PC-9 (cell line): ENCODE results near the gene MAFG. TPM values are rescaled to one million over a fixed set of nuclear protein-coding genes. Genes with fewer than 3 reads are reported as not detected.
A peak's percentile ranks its signal among the peaks of the same experiment; 100 is the strongest.

Experiments used
- BruUV-seq: library from RNA; stranded (reverse); fragments of 400-500 nt; replicated peaks from 2 replicates; lab custom pipeline; 2021; lab: Mats Ljungman, UMichigan
- CTCF ChIA-PET: fragments of 300-600 bp; sonication (Branson Sonifier 250); formaldehyde crosslinking; loops from one replicate; lab custom pipeline; 2022; ENCODE audit warnings: antibody characterized with exemption; lab: Charles Lee
- POLR2A ChIA-PET: fragments of 300-600 bp; sonication (Branson Sonifier 250); formaldehyde crosslinking; loops from one replicate; lab custom pipeline; 2022; ENCODE audit warnings: antibody characterized with exemption; ENCODE audit not compliant: unreplicated experiment; lab: Charles Lee
- DNase-seq, 2 experiments: peaks; one replicate each; pipeline versions ENCODE4 v3.0.0 to v3.0.0-alpha.2; 2015 to 2022; ENCODE audit warnings: mixed read lengths in 1 of 2
- H2AFZ ChIP-seq: fragments of 200-600 bp; sonication (generic); 2 replicates; pipeline ENCODE4 v1.8.1; 2017; ENCODE audit warnings: antibody characterized with exemption
- H3F3A ChIP-seq: fragments of 200-600 bp; sonication (generic); 2 replicates; pipeline ENCODE4 v1.8.1; 2017; ENCODE audit warnings: antibody characterized with exemption, mild to moderate bottlenecking, low read depth; ENCODE audit not compliant: insufficient read depth
- H3K27ac ChIP-seq: fragments of 200-600 bp; sonication (generic); 2 replicates; pipeline ENCODE4 v1.6.1; 2016; ENCODE audit warnings: mixed run types
- H3K27me3 ChIP-seq: fragments of 200-600 bp; sonication (generic); 2 replicates; pipeline ENCODE4 v1.6.1; 2016; ENCODE audit warnings: low read depth, mixed run types; ENCODE audit not compliant: insufficient read depth
- H3K36me3 ChIP-seq: fragments of 200-600 bp; sonication (generic); 2 replicates; pipeline ENCODE4 v1.6.1; 2016; ENCODE audit warnings: low read depth, mixed run types
- H3K4me1 ChIP-seq: fragments of 200-600 bp; sonication (generic); replicated peaks from 2 replicates; pipeline ENCODE4 v1.6.1; 2016; ENCODE audit warnings: mixed run types; ENCODE audit not compliant: insufficient read depth
- H3K4me2 ChIP-seq: fragments of 200-600 bp; sonication (generic); 2 replicates; pipeline ENCODE4 v1.6.1; 2017; ENCODE audit warnings: mixed run types
- H3K4me3 ChIP-seq: fragments of 200-600 bp; sonication (generic); 2 replicates; pipeline ENCODE4 v1.6.1; 2016; ENCODE audit warnings: mixed run types
- H3K79me2 ChIP-seq: fragments of 200-600 bp; sonication (generic); 2 replicates; pipeline ENCODE4 v1.6.1; 2017; ENCODE audit warnings: low read depth, mixed run types
- H3K9me2 ChIP-seq: fragments of 200-600 bp; sonication (generic); 2 replicates; pipeline ENCODE4 v1.8.1; 2017; ENCODE audit warnings: mild to moderate bottlenecking; ENCODE audit not compliant: insufficient read depth
- H3K9me3 ChIP-seq: fragments of 200-600 bp; sonication (generic); 2 replicates; pipeline ENCODE4 v1.8.1; 2016; ENCODE audit warnings: low read depth; ENCODE audit not compliant: insufficient read depth
- H4K20me1 ChIP-seq: fragments of 200-600 bp; sonication (generic); 2 replicates; pipeline ENCODE4 v1.8.1; 2017; ENCODE audit not compliant: insufficient read depth
- CTCF ChIP-seq: fragments of 200-600 bp; sonication (generic); conservative IDR thresholded peaks from 2 replicates; pipeline ENCODE4 v1.6.1; 2017; ENCODE audit warnings: mixed run types, antibody characterized with exemption, mild to moderate bottlenecking, moderate library complexity
- EZH2 ChIP-seq: fragments of 200-600 bp; sonication (generic); IDR thresholded peaks from 2 replicates; pipeline ENCODE4 v1.8.0; 2017; ENCODE audit warnings: antibody characterized with exemption, low read depth
- intact Hi-C: fragments of 100-400 bp; cut with micrococcal nuclease; formaldehyde crosslinking; loops from one replicate; pipeline ENCODE4 v1.10.0; 2022; ENCODE audit not compliant: unreplicated experiment
- total RNA-seq: library from RNA; stranded (reverse); gene quantifications from 2 replicates; pipeline ENCODE4 v1.2.3, GENCODE V29; 2021

Gene MAFG
- total RNA-seq, 1 experiment from 2014 or later, result 79.5 TPM

GRCh38 chr17:81870981-81871386 lies 56.6 kb downstream of the MAFG start, which contains the start of gene ARHGDIA:
TSS of gene ARHGDIA (minus strand) at chr17:81871337. CDS start at chr17:81869930, 1,407 bp downstream.
- Histone ChIP-seq H3K27ac (peak within 1 kb of the TSS; percentile 87), H2AFZ (peak within 1 kb of the TSS; percentile 77), H3K27me3 (no peaks in the 10 kb centered on the region), H3F3A (peaks cover 59% of the 10 kb centered on the region), H3K9me3 (no peaks in the 10 kb centered on the region), H3K4me3 (peak within 1 kb of the TSS; percentile 88), H3K4me1 (0 out of 2 replicates have a peak, but pooled peaks cover 14% of the 10 kb centered on the region), H3K79me2 (peaks cover 29% of the 10 kb centered on the region), H3K36me3 (no peaks in the 10 kb centered on the region), H4K20me1 (peaks cover 17% of the 10 kb centered on the region), H3K9me2 (no peaks in the 10 kb centered on the region), H3K4me2 (peak within 1 kb of the TSS; percentile 95)
- BruUV-seq, result no TSS peak
- POLR2A ChIA-PET, result interaction anchor here (0.5 kb wide), 1 partner anchor 511 kb away, joined by 11 read pairs; no protein-coding TSS in a partner anchor
- TF ChIP-seq CTCF (no peak), EZH2 (no peak)
- intact Hi-C loops, result loop anchor here (2.0 kb wide), 1 partner anchor 152 kb away; the partner anchor contains the start of genes CENPX and LRRC45
- no peak for DNase-seq
- CTCF ChIA-PET, result no interaction called here

GRCh38 chr17:81870131-81870980 lies 57.2 kb downstream of the MAFG start:
- TF ChIP-seq CTCF (no peak), EZH2 (no peak)
- H3K9me2 ChIP-seq, result no peaks in the 10 kb centered on the region
- H3F3A ChIP-seq, result peaks cover 65% of the 10 kb centered on the region
- BruUV-seq, result no TSS peak
- H3K79me2 ChIP-seq, result peaks cover 29% of the 10 kb centered on the region
- no peak overlapping the region for H2AFZ ChIP-seq
- peak overlapping the region; percentile 59 for H3K27ac ChIP-seq
- H3K9me3 ChIP-seq, result no peaks in the 10 kb centered on the region
- H3K4me2 ChIP-seq, result peak overlapping the region; percentile 80
- DNase-seq, result peak in 1 of 2 experiments; percentile 46
- H3K4me1 ChIP-seq, result 0 out of 2 replicates have a peak, but pooled peaks cover 14% of the 10 kb centered on the region
- ChIA-PET POLR2A (interaction anchor here (0.5 to 0.6 kb wide), 2 partner anchors 14 to 510 kb away, joined by 11 to 12 read pairs; no protein-coding TSS in a partner anchor), CTCF (interaction anchor here (0.8 kb wide), 1 partner anchor 59 kb away, joined by 3 read pairs; no protein-coding TSS in a partner anchor)
- intact Hi-C loops, result loop anchor here (2.0 kb wide), 1 partner anchor 152 kb away; the partner anchor contains the start of genes CENPX and LRRC45
- H3K36me3 ChIP-seq, result no peaks in the 10 kb centered on the region
- H3K4me3 ChIP-seq, result peak overlapping the region; percentile 67
- no peaks in the 10 kb centered on the region for H3K27me3 ChIP-seq
- H4K20me1 ChIP-seq, result peaks cover 19% of the 10 kb centered on the region
